ENCODE data around the gene FNIP1. TPM values are rescaled to one million over a fixed set of nuclear protein-coding genes. Genes with fewer than 3 reads are reported as not detected.

FNIP1 gene
- total RNA-seq, 4 donors from 2014 or later = 50.2 to 64.1 (median 52.1) TPM

- ATAC-seq (ENCODE audit: low FRiP score) (no peak), DNase-seq (ENCODE audit: low spot score) (no peak)
- no peak for TF ChIP-seq CTCF (IDR thresholded peaks at IDR 0.05)
Observed at GRCh38 chr5:131619102-131619501, 177.7 kb downstream of the FNIP1 start.

- DNase-seq (ENCODE audit: low spot score) (no peak), ATAC-seq (ENCODE audit: low FRiP score) (no peak)
- TF ChIP-seq CTCF (IDR thresholded peaks at IDR 0.05) = no peak
Observed at GRCh38 chr5:131617140-131617822, 179.5 kb downstream of the FNIP1 start.

- no peak for ATAC-seq (ENCODE audit: low FRiP score)
- no peak for DNase-seq (ENCODE audit: low spot score)
- TF ChIP-seq CTCF (IDR thresholded peaks at IDR 0.05) = no peak
Observed at GRCh38 chr5:131615957-131616356, 180.9 kb downstream of the FNIP1 start.

GRCh38 chr5:131613423-131613822 lies 183.4 kb downstream of the FNIP1 start:
- DNase-seq (ENCODE audit: low spot score) = no peak
- ATAC-seq (ENCODE audit: low FRiP score) = no peak
- no peak for TF ChIP-seq CTCF (IDR thresholded peaks at IDR 0.05)

- ATAC-seq (ENCODE audit: low FRiP score) = no peak
- no peak for DNase-seq (ENCODE audit: low spot score)
- TF ChIP-seq CTCF (IDR thresholded peaks at IDR 0.05) = no peak
Observed at GRCh38 chr5:131611064-131611381, 185.8 kb downstream of the FNIP1 start.

GRCh38 chr5:131610198-131611063 lies 186.4 kb downstream of the FNIP1 start:
- DNase-seq (ENCODE audit: low spot score) (no peak), ATAC-seq (ENCODE audit: low FRiP score) (no peak)
- no peak for TF ChIP-seq CTCF (IDR thresholded peaks at IDR 0.05)

GRCh38 chr5:131609774-131610173 lies 187.0 kb downstream of the FNIP1 start:
- ATAC-seq (ENCODE audit: low FRiP score) (no peak), DNase-seq (ENCODE audit: low spot score) (no peak)
- TF ChIP-seq CTCF (IDR thresholded peaks at IDR 0.05) = no peak

Data from omental fat pad (tissue), 4 donors.